ENCODE data around the gene RBKS.

- TF ChIP-seq ZNF274 (IDR thresholded peaks at IDR 0.05; ENCODE audit: low read length) (no peak), ZNF274 (tag by site-specific recombination; IDR thresholded peaks at IDR 0.05; ENCODE audit: borderline replicate concordance) (no peak), CTCF (tag by site-specific recombination; IDR thresholded peaks at IDR 0.05) (no peak), ZNF423 (tag by site-specific recombination; IDR thresholded peaks at IDR 0.05) (no peak), ZNF530 (tag by site-specific recombination; IDR thresholded peaks at IDR 0.05; ENCODE audit: low read depth) (no peak), PRDM10 (tag by site-specific recombination; IDR thresholded peaks at IDR 0.05) (no peak), ZSCAN16 (tag by site-specific recombination; IDR thresholded peaks at IDR 0.05) (no peak), TSHZ1 (tag by site-specific recombination; IDR thresholded peaks at IDR 0.05; ENCODE audit: borderline replicate concordance) (no peak), ZNF114 (tag by site-specific recombination; IDR thresholded peaks at IDR 0.05) (no peak), ZNF660 (tag by site-specific recombination; IDR thresholded peaks at IDR 0.05) (no peak)
- TF ChIP-seq, protein P1, sequence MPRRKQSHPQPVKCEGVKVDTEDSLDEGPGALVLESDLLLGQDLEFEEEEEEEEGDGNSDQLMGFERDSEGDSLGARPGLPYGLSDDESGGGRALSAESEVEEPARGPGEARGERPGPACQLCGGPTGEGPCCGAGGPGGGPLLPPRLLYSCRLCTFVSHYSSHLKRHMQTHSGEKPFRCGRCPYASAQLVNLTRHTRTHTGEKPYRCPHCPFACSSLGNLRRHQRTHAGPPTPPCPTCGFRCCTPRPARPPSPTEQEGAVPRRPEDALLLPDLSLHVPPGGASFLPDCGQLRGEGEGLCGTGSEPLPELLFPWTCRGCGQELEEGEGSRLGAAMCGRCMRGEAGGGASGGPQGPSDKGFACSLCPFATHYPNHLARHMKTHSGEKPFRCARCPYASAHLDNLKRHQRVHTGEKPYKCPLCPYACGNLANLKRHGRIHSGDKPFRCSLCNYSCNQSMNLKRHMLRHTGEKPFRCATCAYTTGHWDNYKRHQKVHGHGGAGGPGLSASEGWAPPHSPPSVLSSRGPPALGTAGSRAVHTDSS (tag by site-specific recombination; IDR thresholded peaks at IDR 0.05), result no peak
- TF ChIP-seq, protein P2, sequence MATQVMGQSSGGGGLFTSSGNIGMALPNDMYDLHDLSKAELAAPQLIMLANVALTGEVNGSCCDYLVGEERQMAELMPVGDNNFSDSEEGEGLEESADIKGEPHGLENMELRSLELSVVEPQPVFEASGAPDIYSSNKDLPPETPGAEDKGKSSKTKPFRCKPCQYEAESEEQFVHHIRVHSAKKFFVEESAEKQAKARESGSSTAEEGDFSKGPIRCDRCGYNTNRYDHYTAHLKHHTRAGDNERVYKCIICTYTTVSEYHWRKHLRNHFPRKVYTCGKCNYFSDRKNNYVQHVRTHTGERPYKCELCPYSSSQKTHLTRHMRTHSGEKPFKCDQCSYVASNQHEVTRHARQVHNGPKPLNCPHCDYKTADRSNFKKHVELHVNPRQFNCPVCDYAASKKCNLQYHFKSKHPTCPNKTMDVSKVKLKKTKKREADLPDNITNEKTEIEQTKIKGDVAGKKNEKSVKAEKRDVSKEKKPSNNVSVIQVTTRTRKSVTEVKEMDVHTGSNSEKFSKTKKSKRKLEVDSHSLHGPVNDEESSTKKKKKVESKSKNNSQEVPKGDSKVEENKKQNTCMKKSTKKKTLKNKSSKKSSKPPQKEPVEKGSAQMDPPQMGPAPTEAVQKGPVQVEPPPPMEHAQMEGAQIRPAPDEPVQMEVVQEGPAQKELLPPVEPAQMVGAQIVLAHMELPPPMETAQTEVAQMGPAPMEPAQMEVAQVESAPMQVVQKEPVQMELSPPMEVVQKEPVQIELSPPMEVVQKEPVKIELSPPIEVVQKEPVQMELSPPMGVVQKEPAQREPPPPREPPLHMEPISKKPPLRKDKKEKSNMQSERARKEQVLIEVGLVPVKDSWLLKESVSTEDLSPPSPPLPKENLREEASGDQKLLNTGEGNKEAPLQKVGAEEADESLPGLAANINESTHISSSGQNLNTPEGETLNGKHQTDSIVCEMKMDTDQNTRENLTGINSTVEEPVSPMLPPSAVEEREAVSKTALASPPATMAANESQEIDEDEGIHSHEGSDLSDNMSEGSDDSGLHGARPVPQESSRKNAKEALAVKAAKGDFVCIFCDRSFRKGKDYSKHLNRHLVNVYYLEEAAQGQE (tag by site-specific recombination; IDR thresholded peaks at IDR 0.05), result no peak
Observed at GRCh38 chr2:27830656-27831055, 59.5 kb downstream of the RBKS start.

All from HEK293 (cell line).